ENCODE data around the gene QRFP. TPM values are rescaled to one million over a fixed set of nuclear protein-coding genes. Genes with fewer than 3 reads are reported as not detected.

The QRFP gene
- total RNA-seq, 4 donors from 2014 or later, result not detected

DNA sequence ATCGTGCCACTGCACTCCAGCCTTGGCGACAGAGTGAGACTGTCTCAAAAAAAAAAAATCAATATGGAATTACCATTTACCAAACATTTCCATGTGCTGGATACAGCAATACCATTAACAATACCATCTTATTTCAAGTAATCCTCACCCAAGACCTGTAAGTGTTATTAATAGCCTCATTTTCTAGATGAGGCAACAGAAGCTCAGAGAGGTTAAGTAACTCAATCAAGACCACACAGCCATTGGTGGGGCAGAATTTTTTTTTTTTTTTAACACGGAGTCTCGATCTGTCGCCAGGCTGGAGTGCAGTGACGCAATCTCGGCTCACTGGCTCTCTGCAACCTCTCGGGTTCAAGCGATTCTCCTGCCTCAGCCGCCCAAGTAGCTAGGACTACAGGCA lies 46.1 kb upstream of the QRFP start:
- no peak overlapping the region for H3K27ac ChIP-seq
- no peak overlapping the region for H3K4me3 ChIP-seq
- H3K4me1 ChIP-seq, result peaks cover 30% of the 10 kb centered on the region
- 68% methylated on average over 10 of the region's 10 CpGs for WGBS
- peaks cover 73% of the 10 kb centered on the region for H3K27me3 ChIP-seq
- no peaks in the 10 kb centered on the region for H3K36me3 ChIP-seq
- DNase-seq (ENCODE audit: low spot score in 2 of 2), result no peak
- H3K9me3 ChIP-seq, result no peaks in the 10 kb centered on the region
- TF ChIP-seq POLR2AphosphoS5 (IDR thresholded peaks at IDR 0.05) (no peak), EP300 (IDR thresholded peaks at IDR 0.05) (no peak), POLR2A (IDR thresholded peaks at IDR 0.05) (no peak)
- TF ChIP-seq, protein P1, sequence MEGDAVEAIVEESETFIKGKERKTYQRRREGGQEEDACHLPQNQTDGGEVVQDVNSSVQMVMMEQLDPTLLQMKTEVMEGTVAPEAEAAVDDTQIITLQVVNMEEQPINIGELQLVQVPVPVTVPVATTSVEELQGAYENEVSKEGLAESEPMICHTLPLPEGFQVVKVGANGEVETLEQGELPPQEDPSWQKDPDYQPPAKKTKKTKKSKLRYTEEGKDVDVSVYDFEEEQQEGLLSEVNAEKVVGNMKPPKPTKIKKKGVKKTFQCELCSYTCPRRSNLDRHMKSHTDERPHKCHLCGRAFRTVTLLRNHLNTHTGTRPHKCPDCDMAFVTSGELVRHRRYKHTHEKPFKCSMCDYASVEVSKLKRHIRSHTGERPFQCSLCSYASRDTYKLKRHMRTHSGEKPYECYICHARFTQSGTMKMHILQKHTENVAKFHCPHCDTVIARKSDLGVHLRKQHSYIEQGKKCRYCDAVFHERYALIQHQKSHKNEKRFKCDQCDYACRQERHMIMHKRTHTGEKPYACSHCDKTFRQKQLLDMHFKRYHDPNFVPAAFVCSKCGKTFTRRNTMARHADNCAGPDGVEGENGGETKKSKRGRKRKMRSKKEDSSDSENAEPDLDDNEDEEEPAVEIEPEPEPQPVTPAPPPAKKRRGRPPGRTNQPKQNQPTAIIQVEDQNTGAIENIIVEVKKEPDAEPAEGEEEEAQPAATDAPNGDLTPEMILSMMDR (IDR thresholded peaks at IDR 0.05), result no peak

DNA sequence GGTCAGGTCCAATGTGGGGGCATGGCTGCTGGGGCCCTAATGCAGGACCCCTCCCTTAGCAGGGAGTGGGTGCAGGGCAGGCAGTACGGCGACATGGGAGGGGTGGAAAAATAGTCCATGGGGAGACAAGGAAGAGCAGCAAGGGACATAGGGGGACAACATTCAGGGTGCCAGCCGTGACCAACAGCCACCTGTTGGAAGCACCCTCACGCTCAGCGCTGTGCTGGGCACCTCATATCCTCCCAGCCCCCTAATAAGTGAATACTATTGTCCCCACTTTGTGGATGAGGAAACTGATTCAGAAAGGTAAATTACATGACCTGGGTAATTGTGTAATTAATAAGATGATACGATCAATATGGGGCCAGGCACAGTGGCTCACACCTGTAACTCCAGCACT lies 45.5 kb upstream of the QRFP start:
- peaks cover 30% of the 10 kb centered on the region for H3K4me1 ChIP-seq
- no peaks in the 10 kb centered on the region for H3K36me3 ChIP-seq
- peaks cover 73% of the 10 kb centered on the region for H3K27me3 ChIP-seq
- no peaks in the 10 kb centered on the region for H3K9me3 ChIP-seq
- H3K27ac ChIP-seq, result no peak overlapping the region
- no peak for TF ChIP-seq EP300 (IDR thresholded peaks at IDR 0.05)
- TF ChIP-seq POLR2A (IDR thresholded peaks at IDR 0.05), result no peak
- no peak for TF ChIP-seq POLR2AphosphoS5 (IDR thresholded peaks at IDR 0.05)
- TF ChIP-seq, protein P1 (IDR thresholded peaks at IDR 0.05), result no peak
- no peak overlapping the region for H3K4me3 ChIP-seq
- WGBS, result 90% methylated on average over 6 of the region's 6 CpGs
- no peak for DNase-seq (ENCODE audit: low spot score in 2 of 2)

DNA sequence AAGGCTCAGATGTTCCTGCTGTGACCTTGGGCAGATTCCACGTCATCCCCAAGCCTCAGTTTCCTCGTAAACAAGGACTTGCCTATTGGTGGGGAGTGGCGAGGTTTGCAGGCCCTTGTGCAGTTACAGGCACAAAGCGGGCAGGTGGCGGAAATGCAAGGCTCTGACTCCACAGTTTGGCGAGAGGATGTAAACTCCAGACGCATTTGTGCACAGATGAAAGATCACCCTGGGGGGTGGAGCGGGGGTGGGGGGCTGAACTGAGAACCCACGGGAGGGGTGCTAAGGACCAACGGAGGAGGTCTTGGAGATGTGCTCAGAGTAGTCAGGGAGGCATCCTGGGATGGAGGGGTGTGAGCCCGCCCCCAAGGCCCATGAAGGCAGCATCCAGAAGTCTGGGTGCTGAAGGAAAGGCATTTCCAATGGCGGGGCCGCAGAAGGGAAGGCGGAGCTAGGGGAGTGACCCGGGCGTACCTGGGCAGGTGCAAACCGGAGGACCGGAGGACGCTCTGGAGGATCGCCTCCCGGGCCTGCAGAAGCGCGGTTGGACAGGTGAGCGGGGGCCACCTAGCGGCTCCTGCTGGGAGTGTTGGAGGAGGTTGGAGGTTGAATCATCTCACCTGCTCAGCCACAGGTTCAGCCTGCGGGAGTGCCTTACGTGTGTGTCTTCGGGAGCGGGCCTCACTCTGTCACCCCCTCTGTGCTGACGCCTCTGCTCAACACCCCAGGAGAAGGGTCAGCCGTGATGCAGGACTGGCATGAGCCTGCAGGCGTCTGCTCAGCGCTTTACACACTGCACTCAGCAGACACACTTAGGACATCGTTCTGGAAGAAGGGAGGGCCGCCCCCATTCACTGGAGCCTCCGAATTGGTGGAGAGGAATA lies 44.3 kb upstream of the QRFP start:
- H3K36me3 ChIP-seq, result no peaks in the 10 kb centered on the region
- 3% methylated on average over 13 of the region's 36 CpGs for WGBS
- no peaks in the 10 kb centered on the region for H3K9me3 ChIP-seq
- peak in 1 of 2 donors; percentile 75 for DNase-seq (ENCODE audit: low spot score in 2 of 2)
- H3K27me3 ChIP-seq, result peaks cover 84% of the 10 kb centered on the region
- no peak overlapping the region for H3K27ac ChIP-seq
- no peak overlapping the region for H3K4me3 ChIP-seq
- peaks cover 30% of the 10 kb centered on the region for H3K4me1 ChIP-seq
- TF ChIP-seq, protein P1 (IDR thresholded peaks at IDR 0.05), result peak; percentile 69 to 85
- TF ChIP-seq POLR2AphosphoS5 (IDR thresholded peaks at IDR 0.05) (no peak), EP300 (IDR thresholded peaks at IDR 0.05) (no peak)

GRCh38 chr9:130940027-130940549 lies 43.5 kb upstream of the QRFP start:
- Histone ChIP-seq H3K4me3 (peak overlapping the region; percentile 56), H3K9me3 (no peaks in the 10 kb centered on the region), H3K36me3 (no peaks in the 10 kb centered on the region), H3K27ac (no peak overlapping the region), H3K4me1 (peaks cover 30% of the 10 kb centered on the region), H3K27me3 (peaks cover 90% of the 10 kb centered on the region)
- WGBS, result 0% methylated on average over 1 of the region's 32 CpGs
- no peak for TF ChIP-seq POLR2AphosphoS5 (IDR thresholded peaks at IDR 0.05)
- TF ChIP-seq, protein P1 (IDR thresholded peaks at IDR 0.05), result no peak
- TF ChIP-seq POLR2A (IDR thresholded peaks at IDR 0.05), result no peak
- TF ChIP-seq EP300 (IDR thresholded peaks at IDR 0.05), result no peak
- DNase-seq (ENCODE audit: low spot score in 2 of 2), result no peak

DNA sequence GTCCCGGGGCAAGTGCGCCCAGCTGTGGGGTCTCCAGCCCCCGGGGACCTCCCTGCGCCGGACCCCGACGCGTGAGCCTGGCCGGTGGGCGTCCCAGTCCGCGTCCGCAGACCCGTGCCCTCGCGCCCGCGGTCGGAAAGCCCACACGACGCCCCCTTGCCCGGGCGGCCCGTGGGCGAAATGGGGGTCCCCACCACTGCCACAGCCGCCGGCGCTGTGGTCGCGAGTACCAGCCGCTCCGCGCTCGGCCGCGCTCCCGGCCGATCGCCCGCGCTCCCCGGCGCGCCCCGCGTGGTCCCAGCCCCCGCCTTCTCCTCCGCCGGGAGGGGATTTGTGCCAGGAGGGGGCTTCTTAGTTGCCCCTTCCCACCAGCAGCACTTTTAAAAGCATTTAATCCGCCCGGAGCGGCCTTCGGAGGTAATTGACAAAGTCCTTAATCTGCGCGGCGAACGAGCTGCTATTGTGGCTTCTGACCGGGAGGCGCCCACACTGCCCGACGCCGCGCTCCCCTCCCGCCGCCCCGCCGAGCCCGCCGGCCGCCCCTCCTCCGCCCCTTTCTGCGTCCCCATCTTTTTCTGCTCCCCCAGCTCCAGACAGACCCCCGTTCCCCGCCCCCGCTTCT lies 42.9 kb upstream of the QRFP start:
- WGBS, result 2% methylated on average over 9 of the region's 75 CpGs
- H3K27ac ChIP-seq, result no peak overlapping the region
- no peaks in the 10 kb centered on the region for H3K36me3 ChIP-seq
- TF ChIP-seq, protein P1 (IDR thresholded peaks at IDR 0.05), result no peak
- TF ChIP-seq POLR2AphosphoS5 (IDR thresholded peaks at IDR 0.05), result no peak
- no peak for TF ChIP-seq POLR2A (IDR thresholded peaks at IDR 0.05)
- TF ChIP-seq EP300 (IDR thresholded peaks at IDR 0.05), result no peak
- H3K9me3 ChIP-seq, result no peaks in the 10 kb centered on the region
- peaks cover 94% of the 10 kb centered on the region for H3K27me3 ChIP-seq
- H3K4me3 ChIP-seq, result peak overlapping the region; percentile 56
- peaks cover 30% of the 10 kb centered on the region for H3K4me1 ChIP-seq
- no peak for DNase-seq (ENCODE audit: low spot score in 2 of 2)

Measured in suprapubic skin (tissue), 4 donors.